ENCODE data around the gene CDRT15L2.
"Not testable (repeated sequence)": the region's sequence is repeated elsewhere in the genome, so short reads cannot be mapped to it uniquely, and the experiment has no call there.

Gene CDRT15L2

DNA sequence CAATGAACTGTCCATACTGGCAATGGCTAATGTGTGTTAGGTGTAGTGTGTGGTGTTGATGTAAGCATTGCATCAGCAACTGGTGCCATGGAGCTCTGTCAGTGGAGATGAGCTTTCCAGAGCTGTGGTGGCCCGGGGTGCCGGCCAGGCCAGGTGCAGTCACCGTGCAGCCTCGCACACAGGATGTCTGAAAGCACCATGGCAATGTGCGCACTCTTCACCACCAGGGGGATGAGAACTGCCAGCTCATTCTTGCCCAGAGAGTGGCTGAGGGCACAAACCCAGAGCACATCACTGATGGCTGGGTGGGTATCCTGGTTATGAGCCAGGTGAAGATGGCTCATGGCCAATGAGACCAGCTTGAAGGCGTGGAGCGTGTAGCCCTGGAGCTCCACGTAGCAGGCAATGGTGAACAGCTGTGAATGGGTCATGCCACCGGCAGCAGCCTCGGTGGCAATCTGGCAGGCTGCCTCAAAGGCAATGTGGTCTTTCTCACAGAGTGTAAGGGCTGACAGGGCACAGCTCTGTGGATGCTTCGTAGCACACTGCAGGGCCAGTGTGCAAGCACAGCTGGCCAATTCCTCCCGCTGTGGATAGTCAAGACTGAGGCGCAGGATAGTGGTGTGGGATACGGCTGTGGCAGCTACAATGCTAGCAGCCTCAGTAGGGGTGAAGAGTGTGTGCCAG is 4.5 kb downstream of the CDRT15L2 start:
- DNase-seq, result not testable (repeated sequence)

GRCh38 chr17:20588744-20589453 is 9.4 kb downstream of the CDRT15L2 start:
- DNase-seq, result not testable (repeated sequence)

DNA sequence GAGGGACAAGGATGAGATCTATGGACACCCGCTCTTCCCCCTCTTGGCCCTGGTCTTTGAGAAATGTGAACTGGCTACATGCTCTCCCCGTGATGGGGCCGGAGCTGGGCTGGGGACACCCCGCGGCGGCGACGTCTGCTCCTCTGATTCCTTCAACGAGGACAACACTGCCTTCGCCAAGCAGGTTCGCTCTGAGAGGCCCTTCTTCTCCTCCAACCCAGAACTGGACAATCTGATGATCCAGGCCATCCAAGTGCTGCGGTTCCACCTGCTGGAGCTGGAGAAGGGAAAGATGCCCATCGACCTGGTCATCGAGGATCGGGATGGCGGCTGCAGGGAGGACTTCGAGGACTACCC is 9.9 kb downstream of the CDRT15L2 start:
- not testable (repeated sequence) for DNase-seq

DNA sequence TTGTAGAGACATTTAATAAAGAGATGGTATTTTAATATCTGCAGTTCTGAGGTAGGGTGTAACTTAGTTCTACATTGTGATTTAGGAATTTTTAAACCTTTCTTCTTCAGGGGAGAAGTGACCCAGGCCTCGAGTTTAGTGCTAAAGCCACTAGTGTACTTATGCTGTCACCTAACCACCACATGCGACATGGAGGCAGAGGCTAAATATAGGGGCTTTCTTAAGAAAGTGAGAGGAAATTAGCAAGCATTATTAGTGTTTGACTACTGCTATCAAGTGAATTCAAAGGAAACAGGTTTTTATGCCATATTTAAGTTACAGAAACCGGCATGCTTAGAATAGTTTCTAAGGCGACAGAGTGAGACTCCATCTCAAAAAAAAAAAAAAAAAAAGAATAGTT is 11.5 kb downstream of the CDRT15L2 start:
- DNase-seq, result not testable (repeated sequence)

DNA sequence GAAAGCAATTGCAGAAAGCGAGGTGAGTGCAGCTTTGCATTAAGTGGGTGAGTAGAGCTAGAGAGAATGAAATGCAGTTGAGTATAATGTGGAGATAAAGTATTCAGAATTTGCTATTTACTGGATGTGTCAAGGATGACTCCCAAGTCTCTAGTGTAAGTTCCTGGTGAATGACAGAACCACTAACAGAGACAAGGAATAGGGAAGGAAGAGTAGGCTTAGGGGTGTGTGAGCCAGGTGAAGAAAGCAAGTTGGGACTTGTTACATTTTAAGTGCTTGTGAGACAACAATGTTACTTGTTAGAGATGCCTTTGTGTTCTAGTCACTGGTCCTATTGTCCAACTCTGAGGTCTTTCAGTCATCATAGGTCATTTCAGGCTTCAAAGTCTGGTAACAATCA is 26.0 kb downstream of the CDRT15L2 start:
- not testable (repeated sequence) for DNase-seq

DNA sequence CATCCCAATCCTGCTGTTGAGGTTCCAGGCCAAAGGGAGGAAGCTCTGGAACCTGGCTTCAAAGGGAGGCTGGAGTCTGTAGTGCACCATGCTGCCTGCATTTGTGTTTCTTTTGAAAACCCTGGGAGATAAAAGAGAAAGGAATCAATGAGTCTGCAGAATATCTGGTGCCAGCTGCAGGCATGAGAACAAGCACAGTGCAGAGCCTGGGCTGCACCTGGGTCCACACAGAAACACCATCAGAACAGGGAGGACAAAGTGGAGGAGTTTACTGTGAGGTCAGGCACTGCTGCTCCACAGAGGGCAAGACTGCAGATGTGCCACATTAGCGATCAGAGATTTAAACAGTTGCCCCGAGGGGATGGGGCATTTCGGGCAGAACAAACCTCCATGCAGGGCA is 30.0 kb downstream of the CDRT15L2 start:
- DNase-seq, result not testable (repeated sequence)

- no peak for DNase-seq
These were observed 31.8 kb downstream of the CDRT15L2 start for GRCh38 chr17:20611309-20611708.

- no peak for DNase-seq
These were observed 33.1 kb downstream of the CDRT15L2 start for GRCh38 chr17:20612635-20613034.

- no peak for DNase-seq
These were observed 33.7 kb downstream of the CDRT15L2 start for GRCh38 chr17:20613248-20613647.

DNA sequence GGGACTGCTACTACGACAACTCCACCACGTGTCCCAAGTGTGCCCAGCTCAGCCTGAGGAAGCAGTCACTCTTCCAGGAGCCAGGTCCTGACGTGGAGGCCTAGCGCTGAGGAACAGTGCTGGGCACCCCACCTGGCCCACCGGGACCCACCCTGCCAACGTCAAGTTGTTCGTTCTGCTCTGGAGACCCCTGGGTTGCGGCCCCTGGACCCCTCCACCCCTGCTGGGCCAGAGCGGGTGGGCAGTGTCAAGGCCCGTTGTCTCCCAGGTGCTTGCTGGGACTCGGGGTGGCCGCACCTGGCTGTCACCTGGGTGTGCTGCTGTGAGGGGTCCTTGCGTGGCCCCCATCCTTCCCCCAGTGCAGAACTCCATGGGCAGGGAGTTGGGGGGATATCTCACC is 34.4 kb downstream of the CDRT15L2 start:
- DNase-seq, result no peak

GRCh38 chr17:20615461-20615860 is 35.9 kb downstream of the CDRT15L2 start:
- not testable (repeated sequence) for DNase-seq

Measured in CD4-positive, alpha-beta T cell treated with Interleukin-21 for 1 hour (primary cell).